Activated T-cell treated with anti-CD3 and anti-CD28 coated beads, Interleukin-2, amount 50 U/mL, for 48 hours (primary cell): ENCODE results near the gene FAM193B.
"Not testable (repeated sequence)": the region's sequence is repeated elsewhere in the genome, so short reads cannot be mapped to it uniquely, and the experiment has no call there.

Experiments used
- DNase-seq, 2 experiments: peaks; one replicate each; pipeline ENCODE4 v3.0.0-alpha.2; 2020

Gene FAM193B

DNA sequence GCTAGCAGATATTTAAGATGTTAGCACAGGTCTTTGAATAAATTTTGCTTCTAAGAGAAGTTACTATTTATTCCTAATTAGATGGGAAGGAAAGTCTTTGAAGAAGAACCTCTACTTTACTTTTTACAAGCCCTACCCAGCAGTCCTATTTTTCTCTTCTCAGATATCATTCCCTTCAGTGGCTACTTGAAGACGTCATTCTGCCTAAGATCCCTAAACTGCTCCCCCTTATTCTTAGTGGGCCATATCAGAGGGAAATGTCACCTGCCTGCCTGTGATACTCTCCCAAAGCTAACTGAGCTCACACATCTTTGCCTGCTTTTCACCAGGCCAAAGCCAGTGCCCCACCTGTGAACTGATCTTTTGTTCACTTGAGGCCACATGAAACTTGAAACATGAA is 21.1 kb upstream of the FAM193B start:
- DNase-seq, result no peak

- DNase-seq, result no peak
Measured at GRCh38 chr5:177569894-177570293, 15.5 kb upstream of the FAM193B start.

DNA sequence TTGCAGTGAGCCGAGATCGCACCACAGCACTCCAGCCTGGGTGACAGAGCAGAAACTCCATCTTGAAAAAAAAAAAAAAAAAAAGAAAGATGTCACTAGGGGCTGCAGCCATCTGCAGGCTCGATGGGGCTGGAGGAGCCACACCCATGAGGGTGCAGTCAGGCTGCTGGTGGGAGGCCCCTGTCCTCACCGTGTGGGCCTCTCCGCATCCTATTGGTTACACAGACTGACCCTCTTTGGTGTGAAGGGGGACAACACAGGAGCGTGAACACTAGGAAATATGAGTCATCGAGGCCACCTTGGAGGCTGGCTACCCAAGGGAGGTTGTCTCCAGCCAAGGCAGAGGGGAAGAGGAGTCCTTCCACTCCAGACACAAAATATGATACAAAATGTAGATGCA is 14.0 kb upstream of the FAM193B start:
- DNase-seq, result no peak

DNA sequence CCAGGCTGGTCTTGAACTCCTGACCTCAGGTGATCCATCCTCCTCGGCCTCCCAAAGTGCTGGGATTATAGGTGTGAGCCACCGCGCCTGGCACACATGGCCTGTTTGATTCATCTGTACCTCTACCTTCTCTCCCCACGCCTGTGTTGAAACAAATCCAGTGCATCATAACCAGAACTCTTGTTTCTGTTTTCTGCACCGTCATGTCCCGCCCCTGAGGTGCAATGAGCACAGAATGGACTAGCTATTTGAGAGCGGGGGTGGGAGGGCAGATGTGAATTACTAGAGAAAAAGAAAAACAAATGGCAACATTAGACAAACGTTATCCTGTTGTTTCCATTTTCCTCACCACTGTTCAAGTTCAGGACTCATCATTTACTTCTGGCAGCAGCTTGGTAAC is 10.7 kb upstream of the FAM193B start:
- no peak for DNase-seq

DNA sequence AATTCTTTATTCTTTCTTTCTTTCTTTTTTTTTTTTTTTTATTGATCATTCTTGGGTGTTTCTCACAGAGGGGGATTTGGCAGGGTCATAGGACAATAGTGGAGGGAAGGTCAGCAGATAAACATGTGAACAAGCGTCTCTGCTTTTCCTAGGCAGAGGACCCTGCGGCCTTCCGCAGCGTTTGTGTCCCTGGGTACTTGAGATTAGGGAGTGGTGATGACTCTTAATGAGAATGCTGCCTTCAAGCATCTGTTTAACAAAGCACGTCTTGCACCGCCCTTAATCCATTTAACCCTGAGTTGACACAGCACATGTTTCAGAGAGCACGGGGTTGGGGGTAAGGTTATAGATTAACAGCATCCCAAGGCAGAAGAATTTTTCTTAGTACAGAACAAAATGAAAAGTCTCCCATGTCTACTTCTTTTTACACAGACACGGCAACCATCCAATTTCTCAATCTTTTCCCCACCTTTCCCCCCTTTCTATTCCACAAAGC is 5.1 kb upstream of the FAM193B start:
- DNase-seq, result not testable (repeated sequence)

DNA sequence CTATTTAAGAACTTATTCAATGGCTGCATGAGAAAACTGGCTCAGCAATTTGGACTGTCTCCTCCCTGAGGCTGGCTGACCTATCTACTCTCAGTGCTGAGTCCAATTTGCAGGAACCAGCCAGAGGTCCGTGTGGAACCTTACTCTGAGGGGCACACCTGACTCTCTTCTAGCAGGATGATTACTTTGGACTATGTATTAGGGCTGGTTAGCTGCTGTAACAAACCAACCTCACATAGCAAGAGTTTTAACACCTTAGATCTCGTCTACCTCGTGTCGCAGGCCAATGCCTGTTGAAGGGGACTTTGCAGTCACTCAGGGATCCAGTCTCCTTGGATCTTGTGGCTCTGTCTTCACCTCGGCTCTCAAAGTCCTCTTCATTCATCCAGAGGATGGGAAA is 3.4 kb upstream of the FAM193B start:
- DNase-seq, result no peak

GRCh38 chr5:177557041-177557647 is 2.8 kb upstream of the FAM193B start:
- DNase-seq, result no peak

DNA sequence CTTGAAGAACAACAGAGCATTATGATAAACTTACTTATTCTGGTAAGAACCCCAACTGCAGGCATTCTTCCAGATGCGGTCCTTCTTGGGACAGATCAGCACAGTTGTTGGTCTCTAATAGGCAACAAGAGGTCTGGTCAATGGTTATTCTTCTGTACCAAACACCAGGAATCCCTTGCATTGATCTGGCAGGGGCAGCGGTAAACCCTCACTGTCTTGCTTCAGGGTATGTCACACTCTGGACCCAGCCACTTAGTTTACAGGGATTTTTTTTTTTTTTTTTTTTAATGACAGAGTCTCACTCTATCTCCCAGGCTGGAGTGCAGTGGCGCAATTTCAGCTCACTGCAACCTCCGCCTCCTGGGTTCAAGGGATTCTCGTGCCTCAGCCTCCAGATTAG is 1.3 kb upstream of the FAM193B start:
- DNase-seq, result no peak

- no peak for DNase-seq
Measured at GRCh38 chr5:177555228-177555627, 865 bp upstream of the FAM193B start.

GRCh38 chr5:177553671-177554429 is 513 bp downstream of the FAM193B start:
- DNase-seq, result peak; percentile 60 to 70

DNA sequence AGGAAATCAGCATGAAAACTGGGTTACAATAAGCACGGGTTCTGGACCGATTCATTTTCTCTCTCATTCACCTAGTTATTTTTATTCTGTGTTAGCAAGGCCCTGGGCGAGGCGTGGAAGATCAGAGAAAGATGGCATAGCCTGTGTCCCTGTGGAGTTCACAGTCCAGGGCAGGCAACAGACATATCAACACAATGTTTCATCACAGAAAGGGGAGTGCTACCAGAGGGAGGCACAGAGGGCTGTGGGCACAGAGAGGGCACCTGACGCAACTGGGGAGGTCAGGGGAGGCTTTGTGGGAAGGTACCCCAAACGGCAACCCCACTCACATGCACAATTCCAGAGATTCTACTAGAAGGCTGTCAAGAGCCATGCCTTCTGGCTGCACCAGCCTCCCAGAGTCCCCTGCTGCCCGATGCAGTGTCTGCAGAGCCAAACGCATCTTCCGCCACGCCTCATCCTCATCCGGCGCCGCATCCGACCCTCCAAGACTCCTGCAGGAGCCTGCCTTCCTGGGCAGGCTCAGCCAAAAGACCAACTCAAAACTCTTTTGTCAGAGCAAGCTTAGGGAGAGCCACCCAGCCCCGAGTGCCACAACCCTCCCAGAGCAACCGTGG is 1.4 kb downstream of the FAM193B start:
- no peak for DNase-seq

DNA sequence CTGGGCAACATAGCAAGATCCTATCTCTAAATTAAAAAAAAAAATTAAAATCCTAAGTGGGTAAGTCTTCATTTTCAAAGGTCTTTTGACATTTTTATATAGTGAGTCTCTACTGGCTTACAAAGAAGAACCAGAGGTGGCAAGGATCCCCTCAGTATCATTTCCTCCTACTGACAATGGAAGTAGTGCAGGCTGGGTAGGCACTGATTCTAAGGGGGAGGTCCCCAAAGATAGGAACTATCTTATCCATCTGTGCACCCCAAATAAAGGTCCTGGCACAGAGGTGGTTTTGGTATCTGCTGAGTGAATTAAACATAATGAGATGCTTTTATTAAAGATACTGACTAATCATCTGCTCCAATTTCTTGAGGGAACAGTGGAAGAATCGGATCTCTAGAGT is 4.2 kb downstream of the FAM193B start:
- DNase-seq, result no peak

DNA sequence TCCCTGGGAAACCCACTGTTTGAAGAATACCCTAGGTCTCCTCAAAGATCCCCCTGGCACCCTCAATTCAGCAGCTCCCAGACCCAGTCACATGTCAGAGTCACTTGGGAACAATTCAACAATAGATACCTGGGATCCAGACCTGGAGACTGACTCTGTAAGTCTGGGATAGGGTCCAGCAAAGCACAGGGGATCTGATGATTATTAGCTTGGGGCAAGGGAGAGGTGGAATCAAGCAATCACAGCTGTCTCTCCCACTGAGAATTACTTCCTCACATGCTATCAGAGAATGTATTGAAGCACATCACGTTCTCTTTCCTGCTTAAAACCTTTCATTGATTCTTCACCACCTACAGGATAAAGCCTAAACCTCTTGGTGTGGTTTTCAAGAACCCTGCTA is 5.9 kb downstream of the FAM193B start:
- DNase-seq, result no peak

DNA sequence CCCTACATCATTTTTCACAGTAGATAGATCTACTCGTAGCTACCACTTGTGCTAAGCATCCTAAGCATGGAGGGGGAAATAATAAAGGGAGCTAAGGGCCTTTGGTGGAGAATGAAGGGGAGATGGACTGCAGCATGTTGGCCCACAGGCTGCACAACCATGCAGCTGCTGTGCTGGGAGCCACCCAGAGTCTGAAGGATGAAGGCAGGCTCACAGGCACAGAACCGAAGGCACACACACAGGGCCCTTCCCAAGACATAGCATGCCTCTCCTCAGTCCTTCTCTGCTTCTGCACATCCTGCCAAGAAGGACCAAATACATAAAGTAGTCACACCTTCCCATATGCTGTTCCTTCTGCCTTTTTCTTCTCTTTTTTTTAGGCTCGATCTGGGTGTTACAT is 6.6 kb downstream of the FAM193B start:
- DNase-seq, result no peak

- no peak for DNase-seq
Measured at GRCh38 chr5:177546258-177546741, 8.1 kb downstream of the FAM193B start.

- no peak for DNase-seq
Measured at GRCh38 chr5:177545487-177546257, 8.7 kb downstream of the FAM193B start.

DNA sequence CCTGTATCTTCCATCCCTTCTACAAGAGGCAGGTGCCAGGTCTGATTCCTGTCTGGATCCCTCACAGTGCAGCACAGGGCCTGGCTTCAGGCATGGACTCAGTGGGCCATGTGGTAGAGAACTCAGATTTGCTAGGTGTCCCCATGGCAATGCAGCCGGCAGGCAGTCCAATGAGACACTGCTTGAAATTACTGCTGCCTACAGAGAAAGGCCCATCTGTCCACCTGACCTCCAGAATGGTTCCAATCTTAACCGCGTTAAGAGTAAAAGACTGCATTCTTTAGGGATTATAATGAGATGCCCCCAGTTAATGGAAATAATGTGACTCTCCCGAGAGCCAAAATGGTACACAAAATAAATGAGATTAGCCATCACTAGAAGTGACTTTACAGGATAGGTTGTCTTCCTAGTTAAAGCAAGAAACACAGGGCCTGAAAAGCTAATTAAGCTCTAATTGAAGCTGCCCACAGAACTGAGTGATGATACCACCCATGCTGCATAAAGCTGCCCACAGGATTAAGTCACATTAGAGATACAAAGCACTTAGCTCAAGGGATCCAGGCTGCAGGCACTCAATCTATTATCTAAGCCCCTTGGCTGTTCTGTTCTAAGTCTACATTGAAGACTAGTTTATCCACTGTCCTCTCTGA is 11.4 kb downstream of the FAM193B start:
- no peak for DNase-seq

- no peak for DNase-seq
Measured at GRCh38 chr5:177540438-177540837, 13.9 kb downstream of the FAM193B start.

DNA sequence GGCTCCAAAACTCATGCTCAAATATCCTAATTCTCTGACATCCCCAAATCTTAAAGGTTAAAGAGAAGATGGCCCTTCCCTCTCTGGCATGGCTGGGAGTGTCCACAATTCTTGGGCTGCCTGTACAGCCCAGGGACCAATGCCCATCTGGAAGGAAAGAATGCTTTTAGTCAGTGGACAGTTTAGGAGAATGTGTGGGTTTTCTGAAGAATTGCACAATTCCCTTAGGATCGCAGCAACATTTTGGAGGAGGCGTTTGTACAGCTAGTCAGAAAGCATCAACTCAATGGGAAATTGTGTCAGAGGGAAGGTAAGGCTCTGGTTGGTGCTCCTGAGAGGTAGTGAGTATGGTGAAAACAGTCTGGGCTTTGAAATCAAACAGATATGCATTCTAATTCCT is 15.0 kb downstream of the FAM193B start:
- no peak for DNase-seq

DNA sequence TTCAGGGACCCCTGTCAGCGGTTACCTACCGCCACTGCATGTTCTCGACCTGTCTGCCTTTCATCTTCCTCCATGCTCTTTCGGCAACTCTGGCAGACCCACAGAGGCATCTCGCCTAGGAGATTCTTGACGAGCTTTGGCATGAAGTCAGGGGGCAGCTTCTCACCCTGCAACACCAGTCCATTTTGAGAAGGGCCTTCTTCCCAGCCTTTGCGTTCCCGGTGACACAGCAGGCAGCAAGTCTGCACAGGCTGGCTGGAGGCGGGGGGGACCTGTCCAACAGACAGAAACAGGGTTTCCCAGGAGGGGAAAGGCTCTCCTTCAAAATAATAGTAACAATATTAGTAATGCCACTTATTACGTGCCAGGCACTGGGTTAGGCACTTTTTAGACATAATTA is 15.5 kb downstream of the FAM193B start:
- DNase-seq, result no peak

- DNase-seq, result no peak
Measured at GRCh38 chr5:177537389-177538361, 16.7 kb downstream of the FAM193B start.
